GM23338 (cell line): Measurements from ENCODE around the gene ADAT1. TPM values are rescaled to one million over a fixed set of nuclear protein-coding genes. Genes with fewer than 3 reads are reported as not detected.

Experiments
- ATAC-seq: fragments of 200-7000 bp; cut with Tn5 transposase; 3 replicates; pipeline ENCODE4 v1.9.1; 2020
- DNase-seq: peaks from one replicate; pipeline ENCODE4 v3.0.0-alpha.2; 2015; ENCODE audit warnings: low spot score
- H2AFZ ChIP-seq: fragments of 200-600 bp; sonication (generic); 2 replicates; pipeline ENCODE4 v1.8.0; 2016; ENCODE audit warnings: antibody characterized with exemption, mild to moderate bottlenecking, moderate library complexity
- H3F3A ChIP-seq: fragments of 200-600 bp; sonication (generic); replicated peaks from 2 replicates; pipeline ENCODE4 v1.8.0; 2017; ENCODE audit warnings: antibody characterized with exemption, mixed run types, low read depth
- H3K27ac ChIP-seq: fragments of 200-600 bp; sonication (generic); 2 replicates; pipeline ENCODE4 v1.6.1; 2016; ENCODE audit warnings: low read depth
- H3K27me3 ChIP-seq: fragments of 200-600 bp; sonication (generic); 2 replicates; pipeline ENCODE4 v1.8.0; 2016; ENCODE audit warnings: mild to moderate bottlenecking, mixed run types, moderate library complexity; ENCODE audit not compliant: insufficient read depth
- H3K36me3 ChIP-seq: fragments of 200-600 bp; sonication (generic); 2 replicates; pipeline ENCODE4 v1.8.0; 2016; ENCODE audit warnings: mild to moderate bottlenecking; ENCODE audit not compliant: insufficient read depth
- H3K4me1 ChIP-seq: fragments of 200-600 bp; sonication (generic); 2 replicates; pipeline ENCODE4 v1.8.0; 2016; ENCODE audit warnings: mild to moderate bottlenecking, moderate library complexity; ENCODE audit not compliant: insufficient read depth
- H3K4me2 ChIP-seq: fragments of 200-600 bp; sonication (generic); 2 replicates; pipeline ENCODE4 v1.7.1; 2017; ENCODE audit warnings: mixed run types
- H3K4me3 ChIP-seq: fragments of 200-600 bp; sonication (generic); 2 replicates; pipeline ENCODE4 v1.6.1; 2016; ENCODE audit warnings: mixed run types
- H3K79me2 ChIP-seq: fragments of 200-600 bp; sonication (generic); replicated peaks from 2 replicates; pipeline ENCODE4 v1.8.0; 2017; ENCODE audit warnings: mild to moderate bottlenecking; ENCODE audit not compliant: insufficient read depth
- H3K9me2 ChIP-seq: fragments of 200-600 bp; sonication (generic); 2 replicates; pipeline ENCODE4 v1.8.0; 2017; ENCODE audit not compliant: insufficient read depth
- H4K20me1 ChIP-seq: fragments of 200-600 bp; sonication (generic); replicated peaks from 2 replicates; pipeline ENCODE4 v1.8.0; 2017; ENCODE audit warnings: mild to moderate bottlenecking; ENCODE audit not compliant: insufficient read depth
- H3K27ac Mint-ChIP-seq: 2 replicates; pipeline ENCODE4 v1.8.0; 2020; ENCODE audit warnings: inconsistent platforms, mild to moderate bottlenecking, moderate library complexity, mixed read lengths
- H3K27me3 Mint-ChIP-seq: 3 replicates; pipeline ENCODE4 v1.8.0; 2022; ENCODE audit warnings: low read depth, mild to moderate bottlenecking, moderate library complexity, mixed read lengths, inconsistent platforms; ENCODE audit not compliant: insufficient read depth, poor library complexity
- H3K36me3 Mint-ChIP-seq: 3 replicates; pipeline ENCODE4 v1.8.0; 2021; ENCODE audit warnings: low read depth, mild to moderate bottlenecking, inconsistent platforms, moderate library complexity, mixed read lengths
- H3K4me1 Mint-ChIP-seq: 3 replicates; pipeline ENCODE4 v1.8.0; 2020; ENCODE audit warnings: mild to moderate bottlenecking, inconsistent platforms, mixed read lengths
- H3K4me3 Mint-ChIP-seq: 3 replicates; pipeline ENCODE4 v1.8.0; 2021; ENCODE audit warnings: moderate library complexity, mild to moderate bottlenecking, inconsistent platforms, mixed read lengths
- H3K9me3 Mint-ChIP-seq: 3 replicates; pipeline ENCODE4 v1.8.0; 2020; ENCODE audit warnings: moderate library complexity, mild to moderate bottlenecking, inconsistent platforms, mixed read lengths
- CREB1 ChIP-seq: fragments of 250-450 bp; sonication (Bioruptor Pico); IDR thresholded peaks from 2 replicates; pipeline ENCODE4 v1.5.0; 2020; ENCODE audit warnings: low read depth, mild to moderate bottlenecking, moderate library complexity
- CTCF ChIP-seq, 2 experiments: fragments of 200-600 bp in 1 of 2; sonication (generic) in 1 of 2; conservative IDR thresholded peaks; 2 replicates each; pipeline versions ENCODE4 v1.5.1 to v1.6.1; 2016 to 2017; ENCODE audit warnings: antibody characterized with exemption in 2 of 2, low read depth in 2 of 2, mild to moderate bottlenecking in 2 of 2, moderate library complexity in 1 of 2
- ETS1 ChIP-seq: IDR thresholded peaks from 2 replicates; pipeline ENCODE4 v1.6.1; 2016; ENCODE audit warnings: antibody characterized with exemption
- EZH2 ChIP-seq: fragments of 200-600 bp; sonication (generic); IDR thresholded peaks from one replicate; pipeline ENCODE4 v1.8.0; 2017; ENCODE audit warnings: antibody characterized with exemption, mild to moderate bottlenecking, low read depth; ENCODE audit not compliant: unreplicated experiment
- EZH2phosphoT487 ChIP-seq: fragments of 200-600 bp; sonication (generic); IDR thresholded peaks from one replicate; pipeline ENCODE4 v1.8.1; 2018; ENCODE audit warnings: antibody characterized with exemption; ENCODE audit not compliant: unreplicated experiment
- JUNB ChIP-seq: IDR thresholded peaks from one replicate; pipeline ENCODE4 v1.6.1; 2016; ENCODE audit warnings: antibody characterized with exemption; ENCODE audit not compliant: unreplicated experiment
- NANOG ChIP-seq: IDR thresholded peaks from 2 replicates; pipeline ENCODE4 v1.6.1; 2016; ENCODE audit warnings: antibody characterized with exemption, borderline replicate concordance
- POLR2AphosphoS5 ChIP-seq: IDR thresholded peaks from 2 replicates; pipeline ENCODE4 v1.6.1; 2016; ENCODE audit warnings: antibody characterized with exemption, low read depth
- REST ChIP-seq: IDR thresholded peaks from one replicate; pipeline ENCODE4 v1.6.1; 2018; ENCODE audit warnings: antibody characterized with exemption; ENCODE audit not compliant: unreplicated experiment
- STAT1 ChIP-seq: IDR thresholded peaks from one replicate; pipeline ENCODE4 v1.6.1; 2016; ENCODE audit warnings: antibody characterized with exemption; ENCODE audit not compliant: unreplicated experiment
- ZNF114 ChIP-seq: fragments of 250-450 bp; sonication (Bioruptor Pico); IDR thresholded peaks from 2 replicates; pipeline ENCODE4 v1.5.0; 2020; ENCODE audit warnings: mild to moderate bottlenecking, moderate library complexity
- ZNF331 ChIP-seq: fragments of 250-450 bp; sonication (Bioruptor Pico); IDR thresholded peaks from 2 replicates; pipeline ENCODE4 v1.5.0; 2020; ENCODE audit warnings: low read depth, mild to moderate bottlenecking, moderate library complexity
- ZNF462 ChIP-seq: fragments of 250-450 bp; sonication (Bioruptor Pico); IDR thresholded peaks from 2 replicates; pipeline ENCODE4 v1.5.0; 2020; ENCODE audit warnings: mild to moderate bottlenecking, moderate library complexity
- polyA plus RNA-seq: library from polyadenylated mRNA; unstranded; fragments of >200 nt; fragmentation: Nextera tagmentation; extraction: Ambion mirVana; gene quantifications from 2 replicates; pipeline ENCODE4 v1.2.1, GENCODE V29; 2016
- total RNA-seq: library from RNA; depleted of rRNA; stranded (reverse); fragments of >200 nt; shearing (Covaris generic); gene quantifications from 2 replicates; pipeline ENCODE4 v1.2.3, GENCODE V29; 2014

ADAT1 gene
- total and polyA plus RNA-seq, 2 experiments from 2014 or later = 17.4 to 53.6 TPM

GRCh38 chr16:75556431-75556950, 66.6 kb downstream of the ADAT1 start:
- Histone ChIP-seq H3K4me1 (peaks cover 23% of the 10 kb centered on the region), H4K20me1 (no peaks in the 10 kb centered on the region), H3K4me3 (peak overlapping the region; percentile 73), H3K36me3 (no peaks in the 10 kb centered on the region), H3K4me2 (peak overlapping the region; percentile 87), H3K9me2 (no peaks in the 10 kb centered on the region), H3K79me2 (no peaks in the 10 kb centered on the region; the same call in 1 of the 2 replicates), H3F3A (no peaks in the 10 kb centered on the region), H3K27ac (no peak overlapping the region), H2AFZ (peak overlapping the region; percentile 4; the same call in 1 of the 2 replicates), H3K27me3 (no peaks in the 10 kb centered on the region)
- no peak for TF ChIP-seq STAT1
- TF ChIP-seq CREB1 = no peak
- no peak for TF ChIP-seq ZNF114 (CRISPR knock-in tag)
- TF ChIP-seq REST = no peak
- TF ChIP-seq EZH2phosphoT487 = no peak
- TF ChIP-seq CTCF (conservative IDR thresholded peaks at IDR 0.05; ENCODE audit: low read depth in 2 of 2) = no peak
- TF ChIP-seq JUNB = no peak
- no peak for TF ChIP-seq ZNF462 (CRISPR knock-in tag)
- no peak for TF ChIP-seq ZNF331 (CRISPR knock-in tag)
- no peak for TF ChIP-seq NANOG
- TF ChIP-seq EZH2 = no peak
- TF ChIP-seq ETS1 = no peak
- TF ChIP-seq POLR2AphosphoS5 = no peak
- H3K4me1 Mint-ChIP-seq = peaks cover 22% of the 10 kb centered on the region
- ATAC-seq (no peak), DNase-seq (no peak)
- H3K27ac Mint-ChIP-seq = peak overlapping the region; percentile 50; the same call in 1 of the 2 replicates
- no peaks in the 10 kb centered on the region for H3K9me3 Mint-ChIP-seq
- peak overlapping the region; percentile 96 for H3K4me3 Mint-ChIP-seq
- no peaks in the 10 kb centered on the region for H3K36me3 Mint-ChIP-seq
- H3K27me3 Mint-ChIP-seq = peaks cover 11% of the 10 kb centered on the region
